ENCODE measurements around the gene CD48.

DNA sequence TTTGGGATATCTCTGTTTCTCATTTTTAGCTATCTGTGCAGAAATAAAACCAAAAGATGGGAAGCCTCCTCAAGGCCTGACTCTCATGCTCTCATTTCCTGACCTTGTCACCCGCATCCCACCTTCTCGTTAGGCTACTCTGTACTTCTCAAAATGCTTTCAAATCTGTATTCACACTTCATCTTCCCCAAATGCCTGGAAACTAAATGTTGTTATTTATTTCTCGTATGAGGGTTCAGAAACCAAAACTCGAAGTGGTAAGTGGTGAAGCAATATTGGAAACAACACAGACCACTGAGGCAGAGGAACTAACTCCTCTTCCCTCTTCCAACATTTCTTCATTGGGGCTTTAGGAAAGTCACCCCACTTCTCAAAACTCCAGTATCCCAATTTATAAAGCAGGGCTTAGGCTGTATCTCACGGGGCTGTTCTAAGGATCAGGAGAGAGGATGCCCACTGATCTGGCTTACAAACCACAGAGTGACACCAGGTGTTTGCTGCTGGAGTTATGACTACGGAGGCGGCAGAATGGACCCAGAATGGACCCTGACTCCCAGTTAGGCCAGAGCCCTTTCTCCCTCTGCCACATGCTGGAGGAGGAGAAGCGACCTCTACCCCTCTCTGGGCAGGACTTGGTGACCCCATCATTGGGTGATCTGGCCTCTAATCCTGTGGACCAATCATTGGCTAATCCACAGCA is 31.0 kb upstream of the CD48 start:
- TF ChIP-seq CTCF (IDR thresholded peaks at IDR 0.05; ENCODE audit: low read depth, low read length, poor library complexity, severe bottlenecking): no peak
- TF ChIP-seq EZH2phosphoT487 (IDR thresholded peaks at IDR 0.05; ENCODE audit: borderline replicate concordance, low read length): no peak

All from DOHH2 (cell line).